Kidney (tissue), 14 donors: ENCODE results near the gene KLF13. TPM values are rescaled to one million over a fixed set of nuclear protein-coding genes. Genes with fewer than 3 reads are reported as not detected.

Experiments
- DNase-seq, 5 donors: peaks; one replicate each; pipeline ENCODE4 v3.0.0-alpha.2; 2013 to 2020
- FAIRE-seq: peaks from 2 replicates; lab custom pipeline; 2012; peaks lifted over from hg19 to GRCh38; lab: Jason Lieb, UNC
- H3K27ac ChIP-seq, 2 donors: one replicate each; pipeline ENCODE4 v1.7.0; 2013; ENCODE audit warnings: low read depth in 2 of 2, low read length in 2 of 2, inconsistent platforms in 1 of 2
- H3K27me3 ChIP-seq: one replicate; pipeline ENCODE4 v1.7.1; 2013; ENCODE audit warnings: low read length, inconsistent platforms; ENCODE audit not compliant: control insufficient read depth, insufficient read depth
- H3K36me3 ChIP-seq, 3 donors: one replicate each; pipeline versions ENCODE4 v1.7.0 to v1.7.1; 2013; ENCODE audit warnings: low read length in 3 of 3, control low read depth in 1 of 3, inconsistent platforms in 1 of 3; ENCODE audit not compliant: insufficient read depth in 3 of 3, control insufficient read depth in 2 of 3
- H3K4me1 ChIP-seq, 3 donors: one replicate each; pipeline versions ENCODE4 v1.7.0 to v1.7.1; 2013; ENCODE audit warnings: low read length in 3 of 3, inconsistent platforms in 1 of 3, low read depth in 1 of 3; ENCODE audit not compliant: control insufficient read depth in 2 of 3, insufficient read depth in 2 of 3
- H3K4me3 ChIP-seq, 3 donors: one replicate each; pipeline versions ENCODE4 v1.7.0 to v1.8.1; 2013; ENCODE audit warnings: low read length in 3 of 3, control low read depth in 1 of 3, inconsistent platforms in 1 of 3
- H3K9ac ChIP-seq, 3 donors: one replicate each; pipeline versions ENCODE4 v1.7.0 to v1.7.1; 2013; ENCODE audit warnings: low read length in 3 of 3, control low read depth in 1 of 3, inconsistent platforms in 1 of 3
- H3K9me3 ChIP-seq, 3 donors: one replicate each; pipeline versions ENCODE4 v1.7.0 to v1.7.1; 2013; ENCODE audit warnings: low read length in 3 of 3, control low read depth in 1 of 3, inconsistent platforms in 1 of 3; ENCODE audit not compliant: control insufficient read depth in 2 of 3, insufficient read depth in 1 of 3
- CTCF ChIP-seq: IDR thresholded peaks from 3 replicates; pipeline ENCODE4 v1.5.1; 2012; ENCODE audit warnings: mild to moderate bottlenecking, moderate library complexity, borderline replicate concordance; ENCODE audit not compliant: insufficient read depth; ENCODE audit errors: extremely low read depth
- intact Hi-C: fragments of 100-400 bp; cut with DNase I; formaldehyde crosslinking; loops from one replicate; pipeline ENCODE4 v1.11.1; 2022
- polyA plus RNA-seq: library from polyadenylated mRNA; stranded (reverse); fragments of 350-450 nt; fragmentation: Illumina TruSeq; extraction: RNeasy Lipid Tissue Mini Kit (QIAGEN cat#74804); gene quantifications from one replicate; pipeline ENCODE4 v1.2.3, GENCODE V29; 2014; ENCODE audit warnings: low read depth, low replicate concordance; ENCODE audit not compliant: insufficient read depth
- total RNA-seq: library from RNA; stranded (reverse); fragmentation: NEBNext Ultra II Directional; extraction: Animal tissue kit (Norgen Biotek cat#: 25700); gene quantifications from one replicate; pipeline ENCODE4 v1.2.1, GENCODE V29; 2021
- donor health status: control.
- donor health status: control.
- donor health status: control.
- donor health status: control.
- donor health status: control.
- donor health status: DM: yes; HTN: yes; CAD: no.
- donor health status: Normal renal cell carcinoma (clear cell type).

KLF13 gene
- total and polyA plus RNA-seq, 2 donors from 2014 or later = 55.5 to 123 TPM

- peak overlapping the region; percentile 77 to 80 for H3K27ac ChIP-seq
- no peaks in the 10 kb centered on the region for H3K27me3 ChIP-seq
- H3K36me3 ChIP-seq = peaks cover 0 to 2% (median 0%) of the 10 kb centered on the region in 3 donors
- no peaks in the 10 kb centered on the region for H3K9me3 ChIP-seq
- no peak for TF ChIP-seq CTCF
- peak overlapping the region in 2 of 3 donors; percentile 40 to 59 for H3K4me3 ChIP-seq
- H3K4me1 ChIP-seq = peaks cover 0 to 77% (median 76%) of the 10 kb centered on the region in 3 donors
- intact Hi-C loops = no loop called here
- FAIRE-seq (no peak), DNase-seq (peak in 1 of 5 donors; percentile 77)
- peak overlapping the region in 1 of 3 donors; percentile 65 for H3K9ac ChIP-seq
Measured at GRCh38 chr15:31344823-31345605, 18.4 kb downstream of the KLF13 start.

GRCh38 chr15:31345606-31346366 is 19.2 kb downstream of the KLF13 start:
- peak in 1 of 5 donors; percentile 72 for DNase-seq
- Histone ChIP-seq H3K9ac (peak overlapping the region in 1 of 3 donors; percentile 65), H3K4me1 (peaks cover 0 to 77% (median 75%) of the 10 kb centered on the region in 3 donors), H3K4me3 (peak overlapping the region in 2 of 3 donors; percentile 40 to 59), H3K27ac (peak overlapping the region; percentile 77 to 80), H3K9me3 (no peaks in the 10 kb centered on the region), H3K27me3 (no peaks in the 10 kb centered on the region), H3K36me3 (peaks cover 0 to 2% (median 0%) of the 10 kb centered on the region in 3 donors)
- TF ChIP-seq CTCF = no peak
- no peak for FAIRE-seq
- intact Hi-C loops = no loop called here

DNA sequence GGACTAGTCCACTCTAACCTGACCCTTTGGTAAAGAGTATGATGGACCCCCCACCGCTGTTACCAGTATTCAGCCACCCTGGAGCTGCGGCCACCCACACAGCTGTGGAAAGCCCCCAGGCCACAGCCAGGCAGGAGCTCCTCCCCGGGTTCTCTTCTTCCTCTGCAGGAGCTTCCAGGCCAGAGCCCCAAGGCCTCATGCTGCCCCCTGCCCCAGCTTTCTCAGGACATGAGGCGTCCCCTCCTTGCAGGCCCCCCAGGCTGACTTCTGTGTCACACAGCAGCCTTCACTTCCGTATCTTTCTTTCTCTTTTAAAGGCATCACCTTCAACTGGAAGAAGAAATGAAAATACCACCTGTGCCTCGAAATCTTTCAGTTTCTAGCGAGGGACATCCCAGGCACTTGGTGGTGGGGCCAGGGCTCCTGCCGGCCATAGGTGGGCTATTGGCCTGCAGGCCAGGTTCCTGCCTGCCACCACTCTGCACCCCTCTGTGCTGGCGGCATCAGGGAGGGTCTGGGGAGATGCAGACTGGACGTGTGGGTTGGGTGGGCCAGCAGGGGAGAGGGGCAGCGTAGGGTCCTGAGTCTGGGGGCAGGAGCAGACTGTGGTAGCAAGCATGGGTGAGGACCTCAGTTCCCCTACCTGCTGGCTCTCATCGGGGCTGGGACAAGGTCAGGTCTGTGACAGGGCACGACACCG is 19.9 kb downstream of the KLF13 start:
- DNase-seq (no peak), FAIRE-seq (no peak)
- Histone ChIP-seq H3K4me1 (peaks cover 0 to 83% (median 74%) of the 10 kb centered on the region in 3 donors), H3K9me3 (no peaks in the 10 kb centered on the region), H3K4me3 (peak overlapping the region in 2 of 3 donors; percentile 8 to 59), H3K27ac (peak overlapping the region in 1 of 2 donors; percentile 47), H3K36me3 (peaks cover 0 to 2% (median 0%) of the 10 kb centered on the region in 3 donors), H3K27me3 (no peaks in the 10 kb centered on the region), H3K9ac (peak overlapping the region in 1 of 3 donors; percentile 65)
- no peak for TF ChIP-seq CTCF
- intact Hi-C loops = no loop called here
